Testis (tissue), 2 donors: ENCODE data around the gene CD109.

Experiments used
- CTCF ChIP-seq, 3 experiments: fragments of 450-650 bp in 2 of 3; fragments of 200-600 bp in 1 of 3; sonication (generic) in 1 of 3; IDR thresholded peaks; one replicate each; pipeline ENCODE4 v1.5.1; 2016 to 2019; ENCODE audit warnings: antibody characterized with exemption in 3 of 3, mild to moderate bottlenecking in 2 of 3, moderate library complexity in 1 of 3
- POLR2A ChIP-seq: fragments of 450-650 bp; IDR thresholded peaks from one replicate; pipeline ENCODE4 v1.6.1; 2017; ENCODE audit warnings: antibody characterized with exemption, mild to moderate bottlenecking, moderate library complexity

DNA sequence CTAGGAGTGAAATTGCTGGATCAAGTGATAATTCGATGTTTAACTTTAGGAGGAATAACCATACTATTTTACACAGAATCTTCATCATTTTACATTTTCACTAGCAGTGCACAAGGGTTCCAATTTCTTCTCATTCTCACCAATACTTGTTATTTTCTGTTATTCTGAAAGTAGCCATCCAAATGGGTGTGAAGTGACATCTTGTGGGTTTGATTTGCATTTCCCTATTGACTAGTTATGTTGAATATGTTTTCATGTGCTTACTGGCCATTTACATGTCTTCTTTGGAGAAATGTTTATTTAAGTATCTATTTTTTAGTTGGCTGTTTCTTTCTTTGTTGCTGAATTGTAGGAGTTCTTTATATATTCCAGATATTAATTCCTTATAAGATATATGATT, 164.3 kb downstream of the CD109 start:
- TF ChIP-seq POLR2A (no peak), CTCF (IDR thresholded peaks at IDR 0.05) (no peak)
